Left hindlimb (tissue), 1 donor: ENCODE results near the gene FAM186B.

Experiments used
- DNase-seq: peaks from one replicate; pipeline ENCODE4 v3.0.0-alpha.2; 2018

Gene FAM186B

GRCh38 chr12:49566361-49566760 lies 39.1 kb downstream of the FAM186B start:
- DNase-seq = no peak

GRCh38 chr12:49565406-49566265 lies 39.8 kb downstream of the FAM186B start:
- no peak for DNase-seq

- no peak for DNase-seq
These were observed 40.6 kb downstream of the FAM186B start for GRCh38 chr12:49564686-49565405.

GRCh38 chr12:49563951-49564685 lies 41.3 kb downstream of the FAM186B start:
- DNase-seq = no peak

- no peak for DNase-seq
These were observed 42.6 kb downstream of the FAM186B start for GRCh38 chr12:49562831-49563230.

GRCh38 chr12:49562233-49562632 lies 43.2 kb downstream of the FAM186B start:
- DNase-seq = no peak

GRCh38 chr12:49560695-49561094 lies 44.7 kb downstream of the FAM186B start:
- no peak for DNase-seq

GRCh38 chr12:49559011-49559675 lies 46.3 kb downstream of the FAM186B start:
- DNase-seq = no peak

GRCh38 chr12:49558526-49558925 lies 46.9 kb downstream of the FAM186B start:
- DNase-seq = no peak

- no peak for DNase-seq
These were observed 47.6 kb downstream of the FAM186B start for GRCh38 chr12:49557917-49558215.

GRCh38 chr12:49557187-49557916 lies 48.1 kb downstream of the FAM186B start:
- no peak for DNase-seq

- DNase-seq = no peak
These were observed 48.9 kb downstream of the FAM186B start for GRCh38 chr12:49556391-49557186.

- no peak for DNase-seq
These were observed 49.6 kb downstream of the FAM186B start for GRCh38 chr12:49555631-49556390.

GRCh38 chr12:49554266-49554665 lies 51.2 kb downstream of the FAM186B start:
- no peak for DNase-seq

- DNase-seq = no peak
These were observed 51.8 kb downstream of the FAM186B start for GRCh38 chr12:49553512-49554088.

- no peak for DNase-seq
These were observed 52.5 kb downstream of the FAM186B start for GRCh38 chr12:49552899-49553298.

GRCh38 chr12:49552425-49552824 lies 53.0 kb downstream of the FAM186B start:
- no peak for DNase-seq

- DNase-seq = no peak
These were observed 53.4 kb downstream of the FAM186B start for GRCh38 chr12:49552014-49552413.

- DNase-seq = no peak
These were observed 54.7 kb downstream of the FAM186B start for GRCh38 chr12:49550693-49551252.
